GM12878 (cell line): ENCODE results near the gene EFHD1. TPM values are rescaled to one million over a fixed set of nuclear protein-coding genes. Genes with fewer than 3 reads are reported as not detected.

Source experiments
- ATAC-seq: fragments of 200-7000 bp; cut with Tn5 transposase; 3 replicates; pipeline ENCODE4 v1.9.1; 2020; ENCODE audit warnings: mild to moderate bottlenecking, moderate library complexity
- BruUV-seq: library from RNA; stranded (reverse); fragments of 400-500 nt; replicated peaks from 2 replicates; lab custom pipeline; 2021; lab: Mats Ljungman, UMichigan
- CTCF ChIA-PET: fragments of 300-600 bp; sonication (Branson Sonifier 250); formaldehyde crosslinking; extraction: SDS; loops from one replicate; lab custom pipeline; 2021; ENCODE audit warnings: inconsistent platforms; lab: Yijun Ruan, JAX
- POLR2A ChIA-PET: fragments of 350-600 bp; formaldehyde crosslinking; extraction: SDS; loops from one replicate; lab custom pipeline; 2021; ENCODE audit warnings: inconsistent platforms; lab: Charles Lee
- RAD21 ChIA-PET: fragments of 300-600 bp; sonication (Branson Sonifier 250); formaldehyde crosslinking; loops from one replicate; lab custom pipeline; 2023; ENCODE audit warnings: antibody characterized with exemption; ENCODE audit not compliant: unreplicated experiment; lab: Charles Lee
- SMC1A ChIA-PET: fragments of 300-600 bp; sonication (Branson Sonifier 250); formaldehyde crosslinking; loops from one replicate; lab custom pipeline; 2023; ENCODE audit not compliant: unreplicated experiment, uncharacterized antibody; lab: Charles Lee
- DNase-seq: peaks from one replicate; pipeline ENCODE4 v3.0.0-alpha.2; 2011; ENCODE audit warnings: low read depth, low spot score
- FAIRE-seq: peaks from 3 replicates; lab custom pipeline; 2011; peaks lifted over from hg19 to GRCh38; lab: Jason Lieb, UNC
- H2AFZ ChIP-seq: 2 replicates; pipeline ENCODE4 v1.6.0; 2011; ENCODE audit warnings: low read depth, low read length, control low read depth; ENCODE audit not compliant: control insufficient read depth
- H3K27ac ChIP-seq: 2 replicates; pipeline ENCODE4 v1.5.1; 2011; ENCODE audit warnings: control low read depth; ENCODE audit not compliant: control insufficient read depth, insufficient read depth
- H3K27me3 ChIP-seq, 2 experiments: replicated peaks in 1 of 2; 2 replicates each; pipeline versions ENCODE4 v1.6.0 to v1.6.1; 2011; ENCODE audit warnings: low read length in 1 of 2; ENCODE audit not compliant: control insufficient read depth in 2 of 2, insufficient read depth in 2 of 2
- H3K36me3 ChIP-seq, 2 experiments: 2 replicates each; pipeline ENCODE4 v1.5.1; 2011; ENCODE audit warnings: low read length in 1 of 2; ENCODE audit not compliant: control insufficient read depth in 2 of 2, insufficient read depth in 2 of 2
- H3K4me1 ChIP-seq: 2 replicates; pipeline ENCODE4 v1.6.1; 2011; ENCODE audit warnings: mild to moderate bottlenecking, low read length, moderate library complexity, mixed read lengths; ENCODE audit not compliant: control insufficient read depth, insufficient read depth
- H3K4me2 ChIP-seq: 2 replicates; pipeline ENCODE4 v1.6.0; 2011; ENCODE audit warnings: control low read depth; ENCODE audit not compliant: control insufficient read depth, insufficient read depth
- H3K4me3 ChIP-seq: fragments of 200-600 bp; sonication (generic); 2 replicates; pipeline ENCODE4 v1.5.1; 2016
- H3K79me2 ChIP-seq: 2 replicates; pipeline ENCODE4 v1.6.0; 2011; ENCODE audit warnings: low read length; ENCODE audit not compliant: control insufficient read depth, insufficient read depth
- H3K9ac ChIP-seq: 2 replicates; pipeline ENCODE4 v1.8.0; 2011; ENCODE audit warnings: low read length, control low read depth, mixed read lengths; ENCODE audit not compliant: control insufficient read depth, insufficient read depth
- H3K9me3 ChIP-seq: replicated peaks from 3 replicates; pipeline ENCODE4 v1.5.1; 2011; ENCODE audit warnings: mild to moderate bottlenecking, low read length; ENCODE audit not compliant: control insufficient read depth, insufficient read depth
- H4K20me1 ChIP-seq: 2 replicates; pipeline ENCODE4 v1.6.0; 2011; ENCODE audit not compliant: control insufficient read depth, insufficient read depth
- BHLHE40 ChIP-seq, 2 experiments: fragments of 450-650 bp in 1 of 2; IDR thresholded peaks; 2 replicates each; pipeline ENCODE4 v1.6.1; 2011 to 2017; ENCODE audit warnings: low read depth in 2 of 2, borderline replicate concordance in 1 of 2, improper control_type of control experiment in 1 of 2, low read length in 1 of 2, mild to moderate bottlenecking in 1 of 2
- CBFB ChIP-seq: IDR thresholded peaks from 2 replicates; pipeline ENCODE4 v1.6.1; 2016; ENCODE audit warnings: antibody characterized with exemption, low read depth
- GATAD2B ChIP-seq: fragments of 450-650 bp; conservative IDR thresholded peaks from 2 replicates; pipeline ENCODE4 v1.6.1; 2017; ENCODE audit warnings: low read depth, mild to moderate bottlenecking, moderate library complexity
- HDGF ChIP-seq: fragments of 450-650 bp; IDR thresholded peaks from 2 replicates; pipeline ENCODE4 v1.6.1; 2016; ENCODE audit warnings: antibody characterized with exemption
- MTA2 ChIP-seq: fragments of 450-650 bp; IDR thresholded peaks from 2 replicates; pipeline ENCODE4 v1.6.1; 2016; ENCODE audit warnings: low read depth, mild to moderate bottlenecking, moderate library complexity
- MYC ChIP-seq: IDR thresholded peaks from 2 replicates; pipeline ENCODE4 v1.6.1; 2011; ENCODE audit warnings: mild to moderate bottlenecking, low read length, moderate library complexity, inconsistent platforms; ENCODE audit not compliant: insufficient read depth, insufficient replicate concordance, insufficient read length, severe bottlenecking
- POLR2AphosphoS5 ChIP-seq: IDR thresholded peaks from 2 replicates; pipeline ENCODE4 v1.6.1; 2011; ENCODE audit warnings: mild to moderate bottlenecking, low read length, inconsistent platforms
- POU2F2 ChIP-seq: IDR thresholded peaks from 3 replicates; pipeline ENCODE4 v1.6.1; 2011; ENCODE audit warnings: low read depth, mild to moderate bottlenecking, low read length, borderline replicate concordance
- SMC3 ChIP-seq: IDR thresholded peaks from 2 replicates; pipeline ENCODE4 v1.6.1; 2011; ENCODE audit warnings: low read length, improper control_type of control experiment, borderline replicate concordance
- SUZ12 ChIP-seq: fragments of 200-600 bp; sonication (generic); IDR thresholded peaks from one replicate; pipeline ENCODE4 v1.6.1; 2018; ENCODE audit warnings: antibody characterized with exemption, mild to moderate bottlenecking; ENCODE audit not compliant: unreplicated experiment
- ZZZ3 ChIP-seq: IDR thresholded peaks from 2 replicates; pipeline ENCODE4 v1.6.1; 2011; ENCODE audit warnings: low read depth; ENCODE audit not compliant: control insufficient read depth, insufficient read length
- WGBS: methylation state at CpG from one replicate; pipeline ENCODE4 v1.1.6; 2016; ENCODE audit warnings: low lambda C conversion rate; ENCODE audit not compliant: insufficient replicate concordance, insufficient coverage; ENCODE audit errors: missing lambda C conversion rate; 5-methylcytosine and 5-hydroxymethylcytosine counted together
- in situ Hi-C: fragments of 300-500 bp; cut with MboI; formaldehyde crosslinking; loops from 9 replicates; pipeline ENCODE4 v1.14.3; 2018; ENCODE audit warnings: mixed read lengths
- intact Hi-C: fragments of 100-400 bp; cut with micrococcal nuclease; formaldehyde crosslinking; loops from one replicate; pipeline ENCODE4 v1.14.2; 2022; ENCODE audit not compliant: unreplicated experiment
- polyA plus RNA-seq, 11 experiments: library from polyadenylated mRNA; depleted of rRNA in 4 of 11; unstranded in 6 of 11; stranded (reverse) in 5 of 11; fragments of >200 nt; fragmentation: Nextera tagmentation in 4 of 11; fragmentation: Illumina TruSeq in 1 of 11; extraction: Ambion mirVana in 4 of 11; extraction: Trizol in 1 of 11; gene quantifications; 1 replicate in 1 of 11; 2 replicates in 10 of 11; pipeline versions ENCODE4 v1.2.1 to v1.2.3, GENCODE V29; 2011 to 2016; ENCODE audit warnings: inconsistent platforms in 2 of 11, missing spikeins in 2 of 11, low read depth in 1 of 11
- total RNA-seq, 4 experiments: library from RNA; depleted of rRNA in 3 of 4; stranded (reverse); fragments of >200 nt in 3 of 4; fragmentation: Illumina TruSeq in 1 of 4; extraction: Trizol in 1 of 4; gene quantifications; 2 replicates each; pipeline versions ENCODE4 v1.2.1 to v1.2.3, GENCODE V29; 2013 to 2021
- TF ChIP-seq, protein P1 (sequence below): fragments of 450-650 bp; formaldehyde crosslinking; IDR thresholded peaks from 2 replicates; pipeline ENCODE4 v1.4.0; 2020; ENCODE audit warnings: mild to moderate bottlenecking, moderate library complexity
- TF ChIP-seq, protein P2 (sequence below): fragments of 450-650 bp; IDR thresholded peaks from 2 replicates; pipeline ENCODE4 v1.6.1; 2016; ENCODE audit warnings: mild to moderate bottlenecking, moderate library complexity, borderline replicate concordance

Gene EFHD1
- total and polyA plus RNA-seq, 10 of the 15 experiments (the other 5 are each of a cell fraction or from before 2014, with no cell fraction given): 0.07 TPM; not detected in 9

DNA sequence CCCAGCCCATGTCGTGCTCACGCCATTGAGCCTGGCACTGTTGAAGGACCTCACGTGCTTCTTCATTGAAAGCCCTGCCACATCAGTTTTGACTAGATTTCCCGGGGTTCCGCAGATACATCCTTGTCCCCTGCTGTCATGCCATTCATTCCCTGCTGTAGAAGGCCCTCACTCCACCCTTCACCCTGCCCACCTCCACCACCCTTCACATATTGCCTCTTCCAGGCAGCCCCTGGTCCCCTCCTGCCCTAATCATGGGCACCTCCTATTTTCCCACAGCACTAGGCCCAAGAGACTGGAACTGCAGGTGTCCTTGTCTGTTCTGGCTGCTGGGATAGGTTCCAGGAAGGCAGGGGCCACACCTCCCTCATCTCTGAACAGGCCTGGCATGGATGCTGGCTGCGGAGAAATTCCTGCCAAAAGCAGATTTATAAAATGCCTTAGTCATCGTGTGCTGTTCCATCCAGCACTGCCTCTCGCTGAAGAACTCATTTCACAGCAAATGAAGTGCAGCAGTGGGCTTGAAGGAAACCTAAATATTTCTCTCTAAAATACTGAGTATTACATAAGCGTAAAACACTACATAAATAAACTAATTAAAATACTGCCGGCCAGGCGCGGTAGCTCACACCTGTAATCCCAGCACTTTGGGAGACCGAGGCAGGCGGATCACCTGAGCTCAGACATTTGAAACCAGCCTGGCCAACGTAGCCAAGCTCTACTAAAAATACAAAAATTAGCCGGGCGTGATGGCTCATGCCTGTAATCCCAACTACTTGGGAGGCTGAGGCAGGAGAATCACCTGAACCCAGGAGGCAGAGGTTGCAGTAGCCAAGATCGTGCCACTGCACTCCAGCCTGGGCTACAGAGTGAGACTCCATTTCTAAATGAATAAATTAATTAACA is 44.5 kb upstream of the EFHD1 start (continued):
- no peak for TF ChIP-seq BHLHE40 (IDR thresholded peaks at IDR 0.05; ENCODE audit: borderline replicate concordance in 1 of 2, low read depth in 2 of 2, low read length in 1 of 2)
- no peak for TF ChIP-seq ZZZ3
- TF ChIP-seq HDGF: no peak
- no peak for TF ChIP-seq MYC

DNA sequence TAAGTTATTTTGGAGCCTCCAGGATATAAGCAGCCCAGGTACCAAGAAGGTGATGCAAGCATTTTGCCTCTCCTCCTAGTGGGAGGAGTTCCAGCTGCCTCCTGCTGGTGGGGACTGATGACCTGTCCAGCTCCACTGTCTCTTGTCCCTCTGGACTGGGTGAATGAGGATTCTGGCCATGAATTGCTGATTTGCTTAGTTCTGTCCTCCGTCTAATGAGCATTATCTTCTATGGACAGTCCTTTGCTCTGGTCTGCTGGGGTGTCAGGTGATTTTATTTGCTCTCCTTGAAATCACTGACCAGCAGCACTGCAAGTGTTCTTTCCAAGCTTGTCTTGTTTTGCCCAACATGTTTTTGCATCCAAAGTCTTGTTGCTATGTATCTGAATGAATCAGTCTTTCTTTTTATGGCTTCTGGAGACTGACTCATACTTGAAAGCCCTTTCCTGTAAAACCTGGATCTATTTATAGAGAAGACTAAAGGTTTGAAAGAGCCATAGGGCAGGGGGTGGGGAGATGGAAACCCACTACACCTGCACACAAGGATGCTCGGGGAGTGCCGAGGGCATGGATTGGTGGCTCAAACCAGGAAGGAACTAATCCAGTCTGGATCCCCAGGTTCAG is 40.5 kb upstream of the EFHD1 start:
- in situ Hi-C loops (no loop called here), intact Hi-C loops (no loop called here)
- BruUV-seq: no TSS peak
- FAIRE-seq (no peak), ATAC-seq (no peak), DNase-seq (no peak)
- no peaks in the 10 kb centered on the region for H3K36me3 ChIP-seq
- no peaks in the 10 kb centered on the region for H3K4me1 ChIP-seq
- H2AFZ ChIP-seq: no peak overlapping the region
- RAD21 ChIA-PET: no interaction called here
- SMC1A ChIA-PET: no interaction called here
- no peak overlapping the region for H3K4me3 ChIP-seq
- no peaks in the 10 kb centered on the region for H4K20me1 ChIP-seq
- WGBS: 79% methylated on average over 3 of the region's 3 CpGs
- no peak overlapping the region for H3K27ac ChIP-seq
- H3K4me2 ChIP-seq: no peak overlapping the region
- no peak overlapping the region for H3K9ac ChIP-seq
- CTCF ChIA-PET: interaction anchor here (1.8 kb wide), 1 partner anchor 12 kb away, joined by 8 read pairs; no protein-coding TSS in a partner anchor
- H3K79me2 ChIP-seq: no peaks in the 10 kb centered on the region
- H3K27me3 ChIP-seq: no peaks in the 10 kb centered on the region
- no peaks in the 10 kb centered on the region for H3K9me3 ChIP-seq
- POLR2A ChIA-PET: no interaction called here
- no peak for TF ChIP-seq CBFB
- no peak for TF ChIP-seq SMC3
- TF ChIP-seq SUZ12: no peak
- no peak for TF ChIP-seq POLR2AphosphoS5
- TF ChIP-seq, protein P1, sequence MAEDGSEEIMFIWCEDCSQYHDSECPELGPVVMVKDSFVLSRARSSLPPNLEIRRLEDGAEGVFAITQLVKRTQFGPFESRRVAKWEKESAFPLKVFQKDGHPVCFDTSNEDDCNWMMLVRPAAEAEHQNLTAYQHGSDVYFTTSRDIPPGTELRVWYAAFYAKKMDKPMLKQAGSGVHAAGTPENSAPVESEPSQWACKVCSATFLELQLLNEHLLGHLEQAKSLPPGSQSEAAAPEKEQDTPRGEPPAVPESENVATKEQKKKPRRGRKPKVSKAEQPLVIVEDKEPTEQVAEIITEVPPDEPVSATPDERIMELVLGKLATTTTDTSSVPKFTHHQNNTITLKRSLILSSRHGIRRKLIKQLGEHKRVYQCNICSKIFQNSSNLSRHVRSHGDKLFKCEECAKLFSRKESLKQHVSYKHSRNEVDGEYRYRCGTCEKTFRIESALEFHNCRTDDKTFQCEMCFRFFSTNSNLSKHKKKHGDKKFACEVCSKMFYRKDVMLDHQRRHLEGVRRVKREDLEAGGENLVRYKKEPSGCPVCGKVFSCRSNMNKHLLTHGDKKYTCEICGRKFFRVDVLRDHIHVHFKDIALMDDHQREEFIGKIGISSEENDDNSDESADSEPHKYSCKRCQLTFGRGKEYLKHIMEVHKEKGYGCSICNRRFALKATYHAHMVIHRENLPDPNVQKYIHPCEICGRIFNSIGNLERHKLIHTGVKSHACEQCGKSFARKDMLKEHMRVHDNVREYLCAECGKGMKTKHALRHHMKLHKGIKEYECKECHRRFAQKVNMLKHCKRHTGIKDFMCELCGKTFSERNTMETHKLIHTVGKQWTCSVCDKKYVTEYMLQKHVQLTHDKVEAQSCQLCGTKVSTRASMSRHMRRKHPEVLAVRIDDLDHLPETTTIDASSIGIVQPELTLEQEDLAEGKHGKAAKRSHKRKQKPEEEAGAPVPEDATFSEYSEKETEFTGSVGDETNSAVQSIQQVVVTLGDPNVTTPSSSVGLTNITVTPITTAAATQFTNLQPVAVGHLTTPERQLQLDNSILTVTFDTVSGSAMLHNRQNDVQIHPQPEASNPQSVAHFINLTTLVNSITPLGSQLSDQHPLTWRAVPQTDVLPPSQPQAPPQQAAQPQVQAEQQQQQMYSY: no peak
- no peak for TF ChIP-seq POU2F2
- TF ChIP-seq, protein P2, sequence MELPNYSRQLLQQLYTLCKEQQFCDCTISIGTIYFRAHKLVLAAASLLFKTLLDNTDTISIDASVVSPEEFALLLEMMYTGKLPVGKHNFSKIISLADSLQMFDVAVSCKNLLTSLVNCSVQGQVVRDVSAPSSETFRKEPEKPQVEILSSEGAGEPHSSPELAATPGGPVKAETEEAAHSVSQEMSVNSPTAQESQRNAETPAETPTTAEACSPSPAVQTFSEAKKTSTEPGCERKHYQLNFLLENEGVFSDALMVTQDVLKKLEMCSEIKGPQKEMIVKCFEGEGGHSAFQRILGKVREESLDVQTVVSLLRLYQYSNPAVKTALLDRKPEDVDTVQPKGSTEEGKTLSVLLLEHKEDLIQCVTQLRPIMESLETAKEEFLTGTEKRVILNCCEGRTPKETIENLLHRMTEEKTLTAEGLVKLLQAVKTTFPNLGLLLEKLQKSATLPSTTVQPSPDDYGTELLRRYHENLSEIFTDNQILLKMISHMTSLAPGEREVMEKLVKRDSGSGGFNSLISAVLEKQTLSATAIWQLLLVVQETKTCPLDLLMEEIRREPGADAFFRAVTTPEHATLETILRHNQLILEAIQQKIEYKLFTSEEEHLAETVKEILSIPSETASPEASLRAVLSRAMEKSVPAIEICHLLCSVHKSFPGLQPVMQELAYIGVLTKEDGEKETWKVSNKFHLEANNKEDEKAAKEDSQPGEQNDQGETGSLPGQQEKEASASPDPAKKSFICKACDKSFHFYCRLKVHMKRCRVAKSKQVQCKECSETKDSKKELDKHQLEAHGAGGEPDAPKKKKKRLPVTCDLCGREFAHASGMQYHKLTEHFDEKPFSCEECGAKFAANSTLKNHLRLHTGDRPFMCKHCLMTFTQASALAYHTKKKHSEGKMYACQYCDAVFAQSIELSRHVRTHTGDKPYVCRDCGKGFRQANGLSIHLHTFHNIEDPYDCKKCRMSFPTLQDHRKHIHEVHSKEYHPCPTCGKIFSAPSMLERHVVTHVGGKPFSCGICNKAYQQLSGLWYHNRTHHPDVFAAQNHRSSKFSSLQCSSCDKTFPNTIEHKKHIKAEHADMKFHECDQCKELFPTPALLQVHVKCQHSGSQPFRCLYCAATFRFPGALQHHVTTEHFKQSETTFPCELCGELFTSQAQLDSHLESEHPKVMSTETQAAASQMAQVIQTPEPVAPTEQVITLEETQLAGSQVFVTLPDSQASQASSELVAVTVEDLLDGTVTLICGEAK: no peak
- no peak for TF ChIP-seq MTA2
- TF ChIP-seq GATAD2B: no peak
